ENCODE data around the gene HOXB2. TPM values are rescaled to one million over a fixed set of nuclear protein-coding genes. Genes with fewer than 3 reads are reported as not detected.

The HOXB2 gene
- total and polyA plus RNA-seq, 9 of the 15 experiments (the other 6 are each of a cell fraction or from before 2014, with no cell fraction given) = 2.1 to 97.7 (median 21.2) TPM

- TF ChIP-seq IRF1 (CRISPR knock-in tag; IDR thresholded peaks at IDR 0.05; ENCODE audit: borderline replicate concordance) (no peak), ZNF57 (CRISPR knock-in tag; IDR thresholded peaks at IDR 0.05) (no peak), ZNF655 (CRISPR knock-in tag; IDR thresholded peaks at IDR 0.05) (no peak), CREM (IDR thresholded peaks at IDR 0.05; ENCODE audit: low read depth) (no peak), SRF (CRISPR knock-in tag; IDR thresholded peaks at IDR 0.05) (no peak), ETV5 (CRISPR knock-in tag; IDR thresholded peaks at IDR 0.05; ENCODE audit: low read depth) (no peak), CREBBP (IDR thresholded peaks at IDR 0.05; ENCODE audit: low read depth, low read length) (no peak), RB1 (IDR thresholded peaks at IDR 0.05; ENCODE audit: low read depth) (no peak; the same call in 1 of the 2 replicates), TCF7 (IDR thresholded peaks at IDR 0.05; ENCODE audit: borderline replicate concordance) (no peak), TAF1 (IDR thresholded peaks at IDR 0.05; ENCODE audit: control insufficient read depth, extremely low read depth, insufficient read depth, low read length, severe bottlenecking) (peak; percentile 81), HDAC2 (IDR thresholded peaks at IDR 0.05) (no peak), RBFOX2 (IDR thresholded peaks at IDR 0.05; ENCODE audit: low read depth, low read length) (peak; percentile 74), EZH2 (IDR thresholded peaks at IDR 0.05; ENCODE audit: borderline replicate concordance, low read depth, low read length) (no peak), ZNF780A (CRISPR knock-in tag; IDR thresholded peaks at IDR 0.05) (no peak), TFAP4 (CRISPR knock-in tag; IDR thresholded peaks at IDR 0.05; ENCODE audit: borderline replicate concordance) (peak; percentile 46; the same call in 1 of the 2 replicates), WHSC1 (IDR thresholded peaks at IDR 0.05; ENCODE audit: low read length) (no peak), POLR2A (conservative IDR thresholded peaks at IDR 0.05) (peak; percentile 71), BRD4 (IDR thresholded peaks at IDR 0.05) (peak; percentile 81), MXD1 (CRISPR knock-in tag; IDR thresholded peaks at IDR 0.05; ENCODE audit: borderline replicate concordance, poor library complexity, severe bottlenecking) (no peak)
- TF ChIP-seq, protein P1, sequence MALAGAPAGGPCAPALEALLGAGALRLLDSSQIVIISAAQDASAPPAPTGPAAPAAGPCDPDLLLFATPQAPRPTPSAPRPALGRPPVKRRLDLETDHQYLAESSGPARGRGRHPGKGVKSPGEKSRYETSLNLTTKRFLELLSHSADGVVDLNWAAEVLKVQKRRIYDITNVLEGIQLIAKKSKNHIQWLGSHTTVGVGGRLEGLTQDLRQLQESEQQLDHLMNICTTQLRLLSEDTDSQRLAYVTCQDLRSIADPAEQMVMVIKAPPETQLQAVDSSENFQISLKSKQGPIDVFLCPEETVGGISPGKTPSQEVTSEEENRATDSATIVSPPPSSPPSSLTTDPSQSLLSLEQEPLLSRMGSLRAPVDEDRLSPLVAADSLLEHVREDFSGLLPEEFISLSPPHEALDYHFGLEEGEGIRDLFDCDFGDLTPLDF (CRISPR knock-in tag; IDR thresholded peaks at IDR 0.05) = no peak
- TF ChIP-seq, protein P2, sequence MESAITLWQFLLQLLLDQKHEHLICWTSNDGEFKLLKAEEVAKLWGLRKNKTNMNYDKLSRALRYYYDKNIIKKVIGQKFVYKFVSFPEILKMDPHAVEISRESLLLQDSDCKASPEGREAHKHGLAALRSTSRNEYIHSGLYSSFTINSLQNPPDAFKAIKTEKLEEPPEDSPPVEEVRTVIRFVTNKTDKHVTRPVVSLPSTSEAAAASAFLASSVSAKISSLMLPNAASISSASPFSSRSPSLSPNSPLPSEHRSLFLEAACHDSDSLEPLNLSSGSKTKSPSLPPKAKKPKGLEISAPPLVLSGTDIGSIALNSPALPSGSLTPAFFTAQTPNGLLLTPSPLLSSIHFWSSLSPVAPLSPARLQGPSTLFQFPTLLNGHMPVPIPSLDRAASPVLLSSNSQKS (CRISPR knock-in tag; IDR thresholded peaks at IDR 0.05) = no peak
- TF ChIP-seq, protein P3, sequence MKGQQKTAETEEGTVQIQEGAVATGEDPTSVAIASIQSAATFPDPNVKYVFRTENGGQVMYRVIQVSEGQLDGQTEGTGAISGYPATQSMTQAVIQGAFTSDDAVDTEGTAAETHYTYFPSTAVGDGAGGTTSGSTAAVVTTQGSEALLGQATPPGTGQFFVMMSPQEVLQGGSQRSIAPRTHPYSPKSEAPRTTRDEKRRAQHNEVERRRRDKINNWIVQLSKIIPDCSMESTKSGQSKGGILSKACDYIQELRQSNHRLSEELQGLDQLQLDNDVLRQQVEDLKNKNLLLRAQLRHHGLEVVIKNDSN (CRISPR knock-in tag; IDR thresholded peaks at IDR 0.05) = no peak
These were observed 424 bp downstream of the HOXB2 start (continued) for GRCh38 chr17:48544349-48545021.
